ENCODE results near the gene SMPD1.
"Not testable (repeated sequence)": the region's sequence is repeated elsewhere in the genome, so short reads cannot be mapped to it uniquely, and the experiment has no call there.

The SMPD1 gene

DNA sequence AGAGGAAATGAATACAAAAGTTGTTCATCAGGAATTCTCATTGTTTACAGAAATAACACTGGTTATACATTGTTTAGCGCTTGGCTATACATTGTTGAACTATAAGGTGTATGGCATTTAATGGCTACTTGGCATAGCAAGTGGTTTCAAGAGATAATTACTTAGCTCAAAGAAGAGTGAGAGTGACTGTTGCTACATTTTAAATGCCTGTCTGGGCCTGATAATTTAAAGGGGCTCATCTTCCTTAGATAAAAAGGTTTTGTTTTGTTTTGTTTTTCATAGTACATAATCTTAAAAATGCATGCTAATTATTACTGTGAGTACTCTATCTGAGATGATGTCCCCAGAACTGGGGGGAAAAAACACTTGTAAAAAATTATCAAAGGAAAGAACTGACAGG is 1.5 kb upstream of the SMPD1 start:
- DNase-seq (ENCODE audit: low read depth) = no peak

GRCh38 chr11:6390718-6391469 is 620 bp downstream of the SMPD1 start:
- no peak for DNase-seq (ENCODE audit: low read depth)
- H3K4me3 ChIP-seq (ENCODE audit: low read length) = peak overlapping the region; percentile 66
- TF ChIP-seq, protein P1, sequence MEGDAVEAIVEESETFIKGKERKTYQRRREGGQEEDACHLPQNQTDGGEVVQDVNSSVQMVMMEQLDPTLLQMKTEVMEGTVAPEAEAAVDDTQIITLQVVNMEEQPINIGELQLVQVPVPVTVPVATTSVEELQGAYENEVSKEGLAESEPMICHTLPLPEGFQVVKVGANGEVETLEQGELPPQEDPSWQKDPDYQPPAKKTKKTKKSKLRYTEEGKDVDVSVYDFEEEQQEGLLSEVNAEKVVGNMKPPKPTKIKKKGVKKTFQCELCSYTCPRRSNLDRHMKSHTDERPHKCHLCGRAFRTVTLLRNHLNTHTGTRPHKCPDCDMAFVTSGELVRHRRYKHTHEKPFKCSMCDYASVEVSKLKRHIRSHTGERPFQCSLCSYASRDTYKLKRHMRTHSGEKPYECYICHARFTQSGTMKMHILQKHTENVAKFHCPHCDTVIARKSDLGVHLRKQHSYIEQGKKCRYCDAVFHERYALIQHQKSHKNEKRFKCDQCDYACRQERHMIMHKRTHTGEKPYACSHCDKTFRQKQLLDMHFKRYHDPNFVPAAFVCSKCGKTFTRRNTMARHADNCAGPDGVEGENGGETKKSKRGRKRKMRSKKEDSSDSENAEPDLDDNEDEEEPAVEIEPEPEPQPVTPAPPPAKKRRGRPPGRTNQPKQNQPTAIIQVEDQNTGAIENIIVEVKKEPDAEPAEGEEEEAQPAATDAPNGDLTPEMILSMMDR (IDR thresholded peaks at IDR 0.05; ENCODE audit: insufficient read depth, low read depth, low read length, missing control alignments) = no peak

More for the DNA sequence above, 1.5 kb upstream of the SMPD1 start:
- no peak overlapping the region for H3K4me3 ChIP-seq (ENCODE audit: low read length)
- TF ChIP-seq, protein P1 (IDR thresholded peaks at IDR 0.05; ENCODE audit: insufficient read depth, low read depth, low read length, missing control alignments) = no peak

GRCh38 chr11:6391537-6392134 is 1.4 kb downstream of the SMPD1 start:
- H3K4me3 ChIP-seq (ENCODE audit: low read length) = no peak overlapping the region
- TF ChIP-seq, protein P1 (IDR thresholded peaks at IDR 0.05; ENCODE audit: insufficient read depth, low read depth, low read length, missing control alignments) = no peak
- no peak for DNase-seq (ENCODE audit: low read depth)

DNA sequence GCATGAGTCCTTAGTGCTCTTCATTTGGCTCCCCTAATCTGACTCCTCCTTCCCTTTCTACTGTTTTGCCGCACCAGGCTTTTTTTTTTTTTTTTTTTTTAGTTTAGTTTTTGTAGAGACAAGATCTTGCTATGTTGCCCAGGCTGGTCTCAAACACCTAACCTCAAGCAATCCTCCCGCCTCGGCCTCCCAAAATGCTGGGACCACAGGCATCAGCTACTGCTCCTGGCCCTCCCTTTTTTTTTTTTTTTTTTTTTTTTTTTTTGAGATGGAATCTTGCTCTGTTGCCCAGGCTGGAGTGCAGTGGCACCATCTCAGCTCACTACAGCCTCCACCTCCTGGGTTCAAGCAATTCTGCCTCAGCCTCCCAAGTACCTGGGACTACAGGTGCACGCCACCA is 2.0 kb downstream of the SMPD1 start:
- not testable (repeated sequence) for H3K4me3 ChIP-seq (ENCODE audit: low read length); DNase-seq (ENCODE audit: low read depth)

DNA sequence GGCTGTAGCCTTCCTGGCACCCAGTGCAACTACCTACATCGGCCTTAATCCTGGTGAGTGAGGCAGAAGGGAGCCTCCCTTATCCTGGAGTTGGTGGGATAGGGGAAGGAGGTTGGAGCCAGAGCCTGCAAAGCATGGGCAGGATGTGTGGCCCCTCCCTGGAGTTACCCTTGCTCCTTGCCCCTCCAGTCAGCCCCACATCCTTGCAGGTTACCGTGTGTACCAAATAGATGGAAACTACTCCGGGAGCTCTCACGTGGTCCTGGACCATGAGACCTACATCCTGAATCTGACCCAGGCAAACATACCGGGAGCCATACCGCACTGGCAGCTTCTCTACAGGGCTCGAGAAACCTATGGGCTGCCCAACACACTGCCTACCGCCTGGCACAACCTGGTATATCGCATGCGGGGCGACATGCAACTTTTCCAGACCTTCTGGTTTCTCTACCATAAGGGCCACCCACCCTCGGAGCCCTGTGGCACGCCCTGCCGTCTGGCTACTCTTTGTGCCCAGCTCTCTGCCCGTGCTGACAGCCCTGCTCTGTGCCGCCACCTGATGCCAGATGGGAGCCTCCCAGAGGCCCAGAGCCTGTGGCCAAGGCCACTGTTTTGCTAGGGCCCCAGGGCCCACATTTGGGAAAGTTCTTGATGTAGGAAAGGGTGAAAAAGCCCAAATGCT is 3.9 kb downstream of the SMPD1 start:
- TF ChIP-seq, protein P1 (IDR thresholded peaks at IDR 0.05; ENCODE audit: insufficient read depth, low read depth, low read length, missing control alignments) = no peak
- no peak overlapping the region for H3K4me3 ChIP-seq (ENCODE audit: low read length)
- DNase-seq (ENCODE audit: low read depth) = no peak

DNA sequence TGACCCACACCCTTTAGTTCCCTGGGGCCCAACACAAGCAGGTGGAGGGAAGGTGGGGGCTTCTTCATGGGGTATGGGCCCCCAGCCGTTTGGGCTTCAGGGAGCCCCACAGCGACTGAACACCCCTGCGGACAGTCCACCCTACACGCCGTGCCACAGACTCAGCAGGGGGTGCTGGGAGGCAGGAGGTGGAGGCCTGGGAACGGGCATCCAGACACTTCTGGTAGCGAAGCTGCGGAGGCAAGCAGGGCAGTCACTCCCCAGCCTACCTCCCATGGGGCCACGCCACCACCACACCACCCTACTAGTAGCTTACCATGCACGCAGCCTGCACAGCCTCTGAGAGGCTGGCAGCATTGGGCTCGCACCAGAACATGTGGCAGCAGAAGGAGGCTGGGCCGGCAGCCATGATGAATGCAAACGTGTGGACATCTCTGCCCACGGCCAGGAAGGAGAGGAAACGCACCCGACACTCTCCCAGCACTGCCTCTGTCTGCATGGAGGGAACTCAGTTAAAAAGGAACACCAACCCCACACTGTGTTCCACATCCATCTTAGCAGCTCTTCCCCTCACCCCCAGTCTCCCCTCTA is 5.3 kb downstream of the SMPD1 start:
- DNase-seq (ENCODE audit: low read depth) = no peak
- no peak overlapping the region for H3K4me3 ChIP-seq (ENCODE audit: low read length)
- TF ChIP-seq, protein P1 (IDR thresholded peaks at IDR 0.05; ENCODE audit: insufficient read depth, low read depth, low read length, missing control alignments) = no peak

- DNase-seq (ENCODE audit: low read depth) = no peak
- TF ChIP-seq, protein P1 (IDR thresholded peaks at IDR 0.05; ENCODE audit: insufficient read depth, low read depth, low read length, missing control alignments) = no peak
- H3K4me3 ChIP-seq (ENCODE audit: low read length) = no peak overlapping the region
These were observed 6.9 kb downstream of the SMPD1 start for GRCh38 chr11:6397156-6397555.
